Measurements from ENCODE around the gene GP1BB. TPM values are rescaled to one million over a fixed set of nuclear protein-coding genes. Genes with fewer than 3 reads are reported as not detected.

The GP1BB gene
- polyA plus RNA-seq, 1 experiment = 0.20 TPM

- no peak for TF ChIP-seq CTCF (IDR thresholded peaks at IDR 0.05; ENCODE audit: low read depth, low read length)
- H3K27me3 ChIP-seq (ENCODE audit: control insufficient read depth, insufficient read depth, low read length) = peaks cover 1% of the 10 kb centered on the region
- CTCF ChIA-PET = interaction anchor here (2.7 kb wide), 1 partner anchor 10 kb away, joined by 9 read pairs; no protein-coding TSS in a partner anchor
These were observed 3.8 kb upstream of the GP1BB start for GRCh38 chr22:19719488-19720021.

GRCh38 chr22:19720150-19720827, 3.0 kb upstream of the GP1BB start:
- Histone ChIP-seq H3K4me3 (ENCODE audit: low read depth, low read length) (no peak overlapping the region), H3K27me3 (ENCODE audit: control insufficient read depth, insufficient read depth, low read length) (peaks cover 7% of the 10 kb centered on the region), H3K27ac (ENCODE audit: low read depth, low read length) (no peak overlapping the region), H3K9me3 (ENCODE audit: control insufficient read depth, insufficient read depth, low read length) (peaks cover 27% of the 10 kb centered on the region; the same call in 1 of the 2 replicates)
- DNase-seq (ENCODE audit: low read depth, low spot score) = no peak
- no peak for TF ChIP-seq CTCF (IDR thresholded peaks at IDR 0.05; ENCODE audit: low read depth, low read length)
- ChIA-PET CTCF (interaction anchor here (2.7 kb wide), 1 partner anchor 9 kb away, joined by 9 read pairs; no protein-coding TSS in a partner anchor), POLR2A (interaction anchor here (0.7 kb wide), 1 partner anchor 297 kb away, joined by 3 read pairs; no protein-coding TSS in a partner anchor)

More at GRCh38 chr22:19719488-19720021, 3.8 kb upstream of the GP1BB start:
- no peak for DNase-seq (ENCODE audit: low read depth, low spot score)
- POLR2A ChIA-PET = interaction anchor here (0.7 kb wide), 1 partner anchor 297 kb away, joined by 3 read pairs; no protein-coding TSS in a partner anchor
- H3K4me3 ChIP-seq (ENCODE audit: low read depth, low read length) = peak overlapping the region; percentile 66; the same call in 1 of the 2 replicates
- H3K27ac ChIP-seq (ENCODE audit: low read depth, low read length) = no peak overlapping the region
- H3K9me3 ChIP-seq (ENCODE audit: control insufficient read depth, insufficient read depth, low read length) = peaks cover 19% of the 10 kb centered on the region; the same call in 1 of the 2 replicates

GRCh38 chr22:19720999-19721329, 2.4 kb upstream of the GP1BB start:
- H3K27me3 ChIP-seq (ENCODE audit: control insufficient read depth, insufficient read depth, low read length) = peaks cover 7% of the 10 kb centered on the region
- no peak for TF ChIP-seq CTCF (IDR thresholded peaks at IDR 0.05; ENCODE audit: low read depth, low read length)
- no peak for DNase-seq (ENCODE audit: low read depth, low spot score)
- ChIA-PET CTCF (interaction anchor here (2.7 kb wide), 1 partner anchor 9 kb away, joined by 9 read pairs; no protein-coding TSS in a partner anchor), POLR2A (no interaction called here)
- H3K4me3 ChIP-seq (ENCODE audit: low read depth, low read length) = no peak overlapping the region
- H3K27ac ChIP-seq (ENCODE audit: low read depth, low read length) = no peak overlapping the region
- peaks cover 33% of the 10 kb centered on the region; the same call in 1 of the 2 replicates for H3K9me3 ChIP-seq (ENCODE audit: control insufficient read depth, insufficient read depth, low read length)

GRCh38 chr22:19721330-19722177, 1.8 kb upstream of the GP1BB start:
- POLR2A ChIA-PET = interaction anchor here (0.6 kb wide), 1 partner anchor 119 kb away, joined by 4 read pairs; no protein-coding TSS in a partner anchor
- Histone ChIP-seq H3K9me3 (ENCODE audit: control insufficient read depth, insufficient read depth, low read length) (peaks cover 37% of the 10 kb centered on the region; the same call in 1 of the 2 replicates), H3K4me3 (ENCODE audit: low read depth, low read length) (no peak overlapping the region), H3K27me3 (ENCODE audit: control insufficient read depth, insufficient read depth, low read length) (peaks cover 7% of the 10 kb centered on the region), H3K27ac (ENCODE audit: low read depth, low read length) (no peak overlapping the region)
- CTCF ChIA-PET = interaction anchor here (2.7 kb wide), 1 partner anchor 8 kb away, joined by 9 read pairs; no protein-coding TSS in a partner anchor
- no peak for DNase-seq (ENCODE audit: low read depth, low spot score)
- no peak for TF ChIP-seq CTCF (IDR thresholded peaks at IDR 0.05; ENCODE audit: low read depth, low read length)
